K562 (cell line): Measurements from ENCODE around the gene EPHB3. TPM values are rescaled to one million over a fixed set of nuclear protein-coding genes. Genes with fewer than 3 reads are reported as not detected.

Source experiments
- ATAC-seq: fragments of 200-7000 bp; cut with Tn5 transposase; 3 replicates; pipeline ENCODE4 v1.9.1; 2020; ENCODE audit warnings: moderate library complexity
- BruUV-seq: library from RNA; stranded (reverse); fragments of 400-500 nt; replicated peaks from 2 replicates; lab custom pipeline; 2021; lab: Mats Ljungman, UMichigan
- CTCF ChIA-PET: fragments of 300-600 bp; formaldehyde crosslinking; extraction: SDS; loops from one replicate; lab custom pipeline; 2021; ENCODE audit warnings: low intra/inter-chr PET ratio; lab: Yijun Ruan, JAX
- POLR2A ChIA-PET: fragments of 300-600, 350-650 bp; sonication (Branson Sonifier 250); formaldehyde crosslinking; extraction: SDS; loops from one replicate; lab custom pipeline; 2021; ENCODE audit warnings: antibody characterized with exemption, inconsistent platforms; lab: Yijun Ruan, JAX
- DNase-seq, 4 experiments: peaks; one replicate each; pipeline versions ENCODE4 v3.0.0 to v3.0.0-alpha.2; 2011 to 2018; ENCODE audit warnings: low spot score in 3 of 4, mixed read lengths in 3 of 4; ENCODE audit errors: extremely low read depth in 1 of 4
- FAIRE-seq: peaks from 2 replicates; lab custom pipeline; 2011; peaks lifted over from hg19 to GRCh38; lab: Jason Lieb, UNC
- H2AFZ ChIP-seq: 2 replicates; pipeline ENCODE4 v1.6.0; 2011; ENCODE audit warnings: low read depth, low read length, control low read depth, inconsistent platforms
- H3K27ac ChIP-seq: fragments of 200-600 bp; 3 replicates; pipeline ENCODE4 v1.8.0; 2011; ENCODE audit warnings: low read depth, mild to moderate bottlenecking, control low read depth, inconsistent platforms, low read length, moderate library complexity, mixed read lengths; ENCODE audit errors: extremely low read depth
- H3K27me3 ChIP-seq, 2 experiments: fragments of 300-600 bp in 1 of 2; 2 replicates in 1 of 2; 3 replicates in 1 of 2; pipeline versions ENCODE4 v1.6.0 to v1.8.0; 2011; ENCODE audit warnings: inconsistent platforms in 2 of 2, low read length in 2 of 2, mild to moderate bottlenecking in 1 of 2, mixed read lengths in 1 of 2, moderate library complexity in 1 of 2; ENCODE audit not compliant: control insufficient read depth in 2 of 2, insufficient read depth in 2 of 2
- H3K36me3 ChIP-seq: fragments of 300-600 bp; 3 replicates; pipeline ENCODE4 v1.8.0; 2011; ENCODE audit warnings: mild to moderate bottlenecking, low read length, inconsistent platforms; ENCODE audit not compliant: control insufficient read depth, insufficient read depth
- H3K4me1 ChIP-seq, 2 experiments: fragments of 200-600 bp in 1 of 2; replicated peaks in 1 of 2; 2 replicates in 1 of 2; 3 replicates in 1 of 2; pipeline versions ENCODE4 v1.5.1 to v1.8.0; 2011; ENCODE audit warnings: inconsistent platforms in 2 of 2, low read length in 2 of 2, mild to moderate bottlenecking in 1 of 2, mixed read lengths in 1 of 2, moderate library complexity in 1 of 2; ENCODE audit not compliant: control insufficient read depth in 2 of 2, insufficient read depth in 2 of 2
- H3K4me2 ChIP-seq: 2 replicates; pipeline ENCODE4 v1.6.1; 2011; ENCODE audit warnings: low read length, control low read depth, inconsistent platforms, mixed read lengths; ENCODE audit not compliant: insufficient read depth
- H3K4me3 ChIP-seq: fragments of 200-600 bp; sonication (generic), shearing (Covaris generic); 2 replicates; pipeline ENCODE4 v1.5.1; 2016; ENCODE audit warnings: control low read depth, inconsistent platforms
- H3K79me2 ChIP-seq: fragments of 200-600 bp; 3 replicates; pipeline ENCODE4 v1.8.0; 2011; ENCODE audit warnings: low read length, inconsistent platforms; ENCODE audit not compliant: control insufficient read depth, insufficient read depth
- H3K9ac ChIP-seq, 2 experiments: 2 replicates each; pipeline versions ENCODE4 v1.6.0 to v1.6.1; 2011; ENCODE audit warnings: low read depth in 2 of 2, low read length in 2 of 2, control low read depth in 1 of 2, inconsistent platforms in 1 of 2, mild to moderate bottlenecking in 1 of 2, mixed read lengths in 1 of 2; ENCODE audit not compliant: insufficient read depth in 1 of 2
- H3K9me1 ChIP-seq: one replicate; pipeline ENCODE4 v1.6.0; 2011; ENCODE audit warnings: inconsistent platforms, mild to moderate bottlenecking, low read length, moderate library complexity; ENCODE audit not compliant: control insufficient read depth, insufficient read depth
- H3K9me3 ChIP-seq: replicated peaks from 2 replicates; pipeline ENCODE4 v1.5.1; 2011; ENCODE audit warnings: low read depth, low read length, inconsistent platforms; ENCODE audit not compliant: control insufficient read depth, insufficient read depth
- H4K20me1 ChIP-seq: replicated peaks from 2 replicates; pipeline ENCODE4 v1.6.1; 2011; ENCODE audit warnings: low read length, inconsistent platforms, mixed read lengths; ENCODE audit not compliant: control insufficient read depth, insufficient read depth
- CTCF ChIP-seq, 3 experiments: IDR thresholded peaks in 2 of 3; conservative IDR thresholded peaks in 1 of 3; 2 replicates each; pipeline ENCODE4 v1.5.1; 2011 to 2012; ENCODE audit warnings: low read length in 3 of 3, mild to moderate bottlenecking in 3 of 3, control low read depth in 2 of 3, improper control_type of control experiment in 1 of 3, inconsistent platforms in 1 of 3, low read depth in 1 of 3, mixed read lengths in 1 of 3, moderate library complexity in 1 of 3; ENCODE audit not compliant: insufficient read depth in 2 of 3
- E2F5 ChIP-seq: sonication (generic); formaldehyde crosslinking; IDR thresholded peaks from 2 replicates; pipeline ENCODE4 v1.8.0; 2022; ENCODE audit warnings: mild to moderate bottlenecking, missing genetic modification reagents
- RAD21 ChIP-seq, 2 experiments: fragments of 250-450 bp in 1 of 2; fragments of 450-650 bp in 1 of 2; sonication (Bioruptor Pico) in 1 of 2; formaldehyde crosslinking in 1 of 2; IDR thresholded peaks in 1 of 2; conservative IDR thresholded peaks in 1 of 2; 2 replicates each; pipeline versions ENCODE4 v1.4.0 to v1.8.0; 2020 to 2022; ENCODE audit warnings: mild to moderate bottlenecking in 2 of 2, moderate library complexity in 1 of 2
- RBBP5 ChIP-seq: fragments of 200-600 bp; sonication (generic); IDR thresholded peaks from 2 replicates; pipeline ENCODE4 v1.6.1; 2012; ENCODE audit warnings: borderline replicate concordance, mild to moderate bottlenecking, low read length, control low read depth, inconsistent platforms; ENCODE audit not compliant: insufficient read depth, poor library complexity, severe bottlenecking
- RBM14 ChIP-seq: fragments of 200-400 bp; formaldehyde crosslinking; IDR thresholded peaks from 2 replicates; pipeline ENCODE4 v1.6.1; 2018; ENCODE audit warnings: low read depth, mild to moderate bottlenecking, low read length, moderate library complexity, borderline replicate concordance; ENCODE audit not compliant: insufficient read depth
- ZNF24 ChIP-seq: fragments of 450-650 bp; IDR thresholded peaks from 2 replicates; pipeline ENCODE4 v1.6.1; 2016
- WGBS: fragments of 100-300 bp; shearing (Covaris generic); methylation state at CpG from one replicate; pipeline ENCODE4 v1.1.6; 2016; ENCODE audit warnings: low coverage, mixed read lengths; ENCODE audit not compliant: insufficient coverage; ENCODE audit errors: missing lambda C conversion rate; 5-methylcytosine and 5-hydroxymethylcytosine counted together
- in situ Hi-C: fragments of 300-500 bp; cut with MboI; formaldehyde crosslinking; loops from 4 replicates; pipeline ENCODE4 v1.15.0; 2018; ENCODE audit warnings: inconsistent platforms, mixed read lengths
- intact Hi-C: fragments of 100-400 bp; cut with micrococcal nuclease; formaldehyde crosslinking; loops from 2 replicates; pipeline ENCODE4 v1.14.2; 2022
- polyA plus RNA-seq, 8 experiments: library from polyadenylated mRNA; depleted of rRNA in 4 of 8; stranded (reverse) in 5 of 8; unstranded in 3 of 8; fragments of >200 nt; fragmentation: Nextera tagmentation in 2 of 8; fragmentation: Illumina TruSeq in 1 of 8; extraction: Ambion mirVana in 2 of 8; extraction: Trizol in 1 of 8; gene quantifications; 2 replicates each; pipeline versions ENCODE4 v1.2.1 to v1.2.3, GENCODE V29; 2011 to 2014; ENCODE audit warnings: inconsistent platforms in 1 of 8, missing spikeins in 1 of 8
- total RNA-seq, 7 experiments: library from RNA; depleted of rRNA in 6 of 7; stranded (reverse); fragments of >200 nt in 6 of 7; fragmentation: Illumina TruSeq in 2 of 7; extraction: Trizol in 2 of 7; gene quantifications; 2 replicates each; pipeline versions ENCODE4 v1.2.1 to v1.2.3, GENCODE V29; 2011 to 2021; ENCODE audit warnings: low replicate concordance in 1 of 7

Gene EPHB3
- total and polyA plus RNA-seq, 9 of the 15 experiments (the other 6 are each of a cell fraction or from before 2014, with no cell fraction given) = not detected

GRCh38 chr3:184584464-184584891 lies 22.9 kb downstream of the EPHB3 start:
- H2AFZ ChIP-seq = no peak overlapping the region
- no peak overlapping the region for H3K27ac ChIP-seq
- H3K9me3 ChIP-seq = no peaks in the 10 kb centered on the region
- CTCF ChIA-PET = no interaction called here
- intact Hi-C loops = loop anchor here (5.0 kb wide), 1 partner anchor 143 kb away; no protein-coding TSS in a partner anchor
- TF ChIP-seq RBM14 = no peak
- TF ChIP-seq RAD21 (CRISPR knock-in tag; conservative IDR thresholded peaks at IDR 0.05 in 1 of 2, IDR thresholded peaks at IDR 0.05 in 1 of 2) = peak in 1 of 2 experiments; percentile 17; a peak in 1 of 4 replicates
- no peak for TF ChIP-seq ZNF24
- peak in 2 of 3 experiments; percentile 17 to 27; a peak in 1 of 6 replicates for TF ChIP-seq CTCF (IDR thresholded peaks at IDR 0.05 in 2 of 3, conservative IDR thresholded peaks at IDR 0.05 in 1 of 3; ENCODE audit: insufficient read depth in 2 of 3, low read depth in 1 of 3, low read length in 3 of 3)
- no peak for TF ChIP-seq RBBP5
- TF ChIP-seq E2F5 (CRISPR knock-in tag) = 0 out of 2 replicates have a peak, but pooled peaks have one; percentile 12
- TF ChIP-seq, all 486 proteins: peak for 3
- H3K9me1 ChIP-seq = no peaks in the 10 kb centered on the region
- H3K36me3 ChIP-seq = no peaks in the 10 kb centered on the region
- peak overlapping the region in 1 of 2 experiments; percentile 52; a peak in 1 of 4 replicates for H3K9ac ChIP-seq
- H3K4me1 ChIP-seq = peaks cover 0 to 14% of the 10 kb centered on the region in 2 experiments; a peak in 2 of 5 replicates
- no peak for FAIRE-seq
- H3K79me2 ChIP-seq = no peaks in the 10 kb centered on the region
- H3K4me2 ChIP-seq = no peak overlapping the region
- in situ Hi-C loops = no loop called here
- peaks cover 34 to 74% of the 10 kb centered on the region in 2 experiments for H3K27me3 ChIP-seq
- POLR2A ChIA-PET = interaction anchor here (0.8 kb wide), 1 partner anchor 449 kb away, joined by 3 read pairs; no protein-coding TSS in a partner anchor
- no peak overlapping the region for H3K4me3 ChIP-seq
- WGBS = 2% methylated on average over 10 of the region's 11 CpGs
- H4K20me1 ChIP-seq = peaks cover 12% of the 10 kb centered on the region
- peak in 1 of 4 experiments; percentile 14 for DNase-seq
- ATAC-seq = peak; percentile 68
- BruUV-seq = no TSS peak
